GM23338 (cell line): ENCODE data around the gene SSTR4. TPM values are rescaled to one million over a fixed set of nuclear protein-coding genes. Genes with fewer than 3 reads are reported as not detected.

Source experiments
- ATAC-seq: fragments of 200-7000 bp; cut with Tn5 transposase; 3 replicates; pipeline ENCODE4 v1.9.1; 2020
- DNase-seq: peaks from one replicate; pipeline ENCODE4 v3.0.0-alpha.2; 2015; ENCODE audit warnings: low spot score
- H2AFZ ChIP-seq: fragments of 200-600 bp; sonication (generic); 2 replicates; pipeline ENCODE4 v1.8.0; 2016; ENCODE audit warnings: antibody characterized with exemption, mild to moderate bottlenecking, moderate library complexity
- H3F3A ChIP-seq: fragments of 200-600 bp; sonication (generic); replicated peaks from 2 replicates; pipeline ENCODE4 v1.8.0; 2017; ENCODE audit warnings: antibody characterized with exemption, mixed run types, low read depth
- H3K27ac ChIP-seq: fragments of 200-600 bp; sonication (generic); 2 replicates; pipeline ENCODE4 v1.6.1; 2016; ENCODE audit warnings: low read depth
- H3K27me3 ChIP-seq: fragments of 200-600 bp; sonication (generic); 2 replicates; pipeline ENCODE4 v1.8.0; 2016; ENCODE audit warnings: mild to moderate bottlenecking, mixed run types, moderate library complexity; ENCODE audit not compliant: insufficient read depth
- H3K36me3 ChIP-seq: fragments of 200-600 bp; sonication (generic); 2 replicates; pipeline ENCODE4 v1.8.0; 2016; ENCODE audit warnings: mild to moderate bottlenecking; ENCODE audit not compliant: insufficient read depth
- H3K4me1 ChIP-seq: fragments of 200-600 bp; sonication (generic); 2 replicates; pipeline ENCODE4 v1.8.0; 2016; ENCODE audit warnings: mild to moderate bottlenecking, moderate library complexity; ENCODE audit not compliant: insufficient read depth
- H3K4me2 ChIP-seq: fragments of 200-600 bp; sonication (generic); 2 replicates; pipeline ENCODE4 v1.7.1; 2017; ENCODE audit warnings: mixed run types
- H3K4me3 ChIP-seq: fragments of 200-600 bp; sonication (generic); 2 replicates; pipeline ENCODE4 v1.6.1; 2016; ENCODE audit warnings: mixed run types
- H3K79me2 ChIP-seq: fragments of 200-600 bp; sonication (generic); replicated peaks from 2 replicates; pipeline ENCODE4 v1.8.0; 2017; ENCODE audit warnings: mild to moderate bottlenecking; ENCODE audit not compliant: insufficient read depth
- H3K9me2 ChIP-seq: fragments of 200-600 bp; sonication (generic); 2 replicates; pipeline ENCODE4 v1.8.0; 2017; ENCODE audit not compliant: insufficient read depth
- H4K20me1 ChIP-seq: fragments of 200-600 bp; sonication (generic); replicated peaks from 2 replicates; pipeline ENCODE4 v1.8.0; 2017; ENCODE audit warnings: mild to moderate bottlenecking; ENCODE audit not compliant: insufficient read depth
- H3K27ac Mint-ChIP-seq: 2 replicates; pipeline ENCODE4 v1.8.0; 2020; ENCODE audit warnings: inconsistent platforms, mild to moderate bottlenecking, moderate library complexity, mixed read lengths
- H3K27me3 Mint-ChIP-seq: 3 replicates; pipeline ENCODE4 v1.8.0; 2022; ENCODE audit warnings: low read depth, mild to moderate bottlenecking, moderate library complexity, mixed read lengths, inconsistent platforms; ENCODE audit not compliant: insufficient read depth, poor library complexity
- H3K36me3 Mint-ChIP-seq: 3 replicates; pipeline ENCODE4 v1.8.0; 2021; ENCODE audit warnings: low read depth, mild to moderate bottlenecking, inconsistent platforms, moderate library complexity, mixed read lengths
- H3K4me1 Mint-ChIP-seq: 3 replicates; pipeline ENCODE4 v1.8.0; 2020; ENCODE audit warnings: mild to moderate bottlenecking, inconsistent platforms, mixed read lengths
- H3K4me3 Mint-ChIP-seq: 3 replicates; pipeline ENCODE4 v1.8.0; 2021; ENCODE audit warnings: moderate library complexity, mild to moderate bottlenecking, inconsistent platforms, mixed read lengths
- H3K9me3 Mint-ChIP-seq: 3 replicates; pipeline ENCODE4 v1.8.0; 2020; ENCODE audit warnings: moderate library complexity, mild to moderate bottlenecking, inconsistent platforms, mixed read lengths
- CREB1 ChIP-seq: fragments of 250-450 bp; sonication (Bioruptor Pico); IDR thresholded peaks from 2 replicates; pipeline ENCODE4 v1.5.0; 2020; ENCODE audit warnings: low read depth, mild to moderate bottlenecking, moderate library complexity
- CTCF ChIP-seq, 2 experiments: fragments of 200-600 bp in 1 of 2; sonication (generic) in 1 of 2; conservative IDR thresholded peaks; 2 replicates each; pipeline versions ENCODE4 v1.5.1 to v1.6.1; 2016 to 2017; ENCODE audit warnings: antibody characterized with exemption in 2 of 2, low read depth in 2 of 2, mild to moderate bottlenecking in 2 of 2, moderate library complexity in 1 of 2
- ETS1 ChIP-seq: IDR thresholded peaks from 2 replicates; pipeline ENCODE4 v1.6.1; 2016; ENCODE audit warnings: antibody characterized with exemption
- EZH2 ChIP-seq: fragments of 200-600 bp; sonication (generic); IDR thresholded peaks from one replicate; pipeline ENCODE4 v1.8.0; 2017; ENCODE audit warnings: antibody characterized with exemption, mild to moderate bottlenecking, low read depth; ENCODE audit not compliant: unreplicated experiment
- EZH2phosphoT487 ChIP-seq: fragments of 200-600 bp; sonication (generic); IDR thresholded peaks from one replicate; pipeline ENCODE4 v1.8.1; 2018; ENCODE audit warnings: antibody characterized with exemption; ENCODE audit not compliant: unreplicated experiment
- JUNB ChIP-seq: IDR thresholded peaks from one replicate; pipeline ENCODE4 v1.6.1; 2016; ENCODE audit warnings: antibody characterized with exemption; ENCODE audit not compliant: unreplicated experiment
- NANOG ChIP-seq: IDR thresholded peaks from 2 replicates; pipeline ENCODE4 v1.6.1; 2016; ENCODE audit warnings: antibody characterized with exemption, borderline replicate concordance
- POLR2AphosphoS5 ChIP-seq: IDR thresholded peaks from 2 replicates; pipeline ENCODE4 v1.6.1; 2016; ENCODE audit warnings: antibody characterized with exemption, low read depth
- REST ChIP-seq: IDR thresholded peaks from one replicate; pipeline ENCODE4 v1.6.1; 2018; ENCODE audit warnings: antibody characterized with exemption; ENCODE audit not compliant: unreplicated experiment
- STAT1 ChIP-seq: IDR thresholded peaks from one replicate; pipeline ENCODE4 v1.6.1; 2016; ENCODE audit warnings: antibody characterized with exemption; ENCODE audit not compliant: unreplicated experiment
- ZNF114 ChIP-seq: fragments of 250-450 bp; sonication (Bioruptor Pico); IDR thresholded peaks from 2 replicates; pipeline ENCODE4 v1.5.0; 2020; ENCODE audit warnings: mild to moderate bottlenecking, moderate library complexity
- ZNF331 ChIP-seq: fragments of 250-450 bp; sonication (Bioruptor Pico); IDR thresholded peaks from 2 replicates; pipeline ENCODE4 v1.5.0; 2020; ENCODE audit warnings: low read depth, mild to moderate bottlenecking, moderate library complexity
- ZNF462 ChIP-seq: fragments of 250-450 bp; sonication (Bioruptor Pico); IDR thresholded peaks from 2 replicates; pipeline ENCODE4 v1.5.0; 2020; ENCODE audit warnings: mild to moderate bottlenecking, moderate library complexity
- polyA plus RNA-seq: library from polyadenylated mRNA; unstranded; fragments of >200 nt; fragmentation: Nextera tagmentation; extraction: Ambion mirVana; gene quantifications from 2 replicates; pipeline ENCODE4 v1.2.1, GENCODE V29; 2016
- total RNA-seq: library from RNA; depleted of rRNA; stranded (reverse); fragments of >200 nt; shearing (Covaris generic); gene quantifications from 2 replicates; pipeline ENCODE4 v1.2.3, GENCODE V29; 2014

Gene SSTR4
- total and polyA plus RNA-seq, 2 experiments from 2014 or later, result not detected

GRCh38 chr20:23071996-23072395 is 36.9 kb downstream of the SSTR4 start:
- no peak for ATAC-seq
- Histone ChIP-seq H3K4me2 (no peak overlapping the region), H3K4me3 (no peak overlapping the region), H3F3A (no peaks in the 10 kb centered on the region), H3K27me3 (no peaks in the 10 kb centered on the region), H2AFZ (peak overlapping the region; percentile 56; the same call in 1 of the 2 replicates), H3K9me2 (no peaks in the 10 kb centered on the region), H3K27ac (no peak overlapping the region), H3K36me3 (no peaks in the 10 kb centered on the region), H3K79me2 (no peaks in the 10 kb centered on the region), H3K4me1 (no peaks in the 10 kb centered on the region), H4K20me1 (no peaks in the 10 kb centered on the region)
- no peak overlapping the region for H3K27ac Mint-ChIP-seq
- no peak overlapping the region for H3K4me3 Mint-ChIP-seq
- TF ChIP-seq EZH2phosphoT487 (no peak), CTCF (conservative IDR thresholded peaks at IDR 0.05; ENCODE audit: low read depth in 2 of 2) (no peak), STAT1 (no peak), NANOG (no peak), ZNF114 (CRISPR knock-in tag) (no peak), EZH2 (no peak), POLR2AphosphoS5 (no peak), ZNF331 (CRISPR knock-in tag) (no peak), ETS1 (no peak), JUNB (no peak), CREB1 (CRISPR knock-in tag) (no peak), ZNF462 (no peak), REST (no peak)
- H3K4me1 Mint-ChIP-seq, result no peaks in the 10 kb centered on the region
- peaks cover 4% of the 10 kb centered on the region for H3K27me3 Mint-ChIP-seq
- no peaks in the 10 kb centered on the region; the same call in 2 of the 3 replicates for H3K9me3 Mint-ChIP-seq
- H3K36me3 Mint-ChIP-seq, result no peaks in the 10 kb centered on the region
- no peak for DNase-seq
